Measurements from ENCODE around the gene RSPH6A. TPM values are rescaled to one million over a fixed set of nuclear protein-coding genes. Genes with fewer than 3 reads are reported as not detected.

Gene RSPH6A
- polyA plus RNA-seq, 1 donor (not counting 4 experiments of a cell fraction or from before 2014, with no cell fraction given) = not detected

DNA sequence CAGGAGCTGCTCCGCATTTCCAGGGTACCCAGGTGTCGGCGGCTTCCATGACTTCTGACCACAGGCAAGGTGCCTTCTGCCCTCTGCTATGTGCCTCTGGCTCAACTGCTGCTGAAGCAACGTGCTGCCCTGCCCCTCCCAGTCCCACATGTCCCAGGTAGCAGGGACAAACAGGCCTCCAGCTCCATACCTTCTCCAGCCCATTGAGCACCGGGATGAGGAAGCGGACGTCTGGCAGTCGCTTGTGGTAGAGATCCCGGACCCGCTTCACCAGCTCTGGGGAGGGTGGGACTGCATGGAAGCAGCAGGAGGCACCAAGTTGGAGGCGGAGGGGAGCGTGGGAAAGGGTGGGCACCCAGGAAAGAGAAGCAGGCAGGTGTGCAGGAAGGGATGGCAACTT, 8.1 kb upstream of the RSPH6A start:
- dilution Hi-C loops (cut with MboI; ENCODE audit: extremely low pct_ligation_motif_present, low sequenced_read_pairs) = no loop called here
- Histone ChIP-seq H3K4me2 (ENCODE audit: control insufficient read depth, extremely low read depth, insufficient read depth, low read depth, low read length) (no peak overlapping the region), H3K27me3 (ENCODE audit: control insufficient read depth, extremely low read depth, insufficient read depth, low read length) (no peaks in the 10 kb centered on the region), H3K9me3 (ENCODE audit: control insufficient read depth, low read depth, low read length) (no peaks in the 10 kb centered on the region), H3K4me1 (ENCODE audit: control insufficient read depth, extremely low read depth, insufficient read depth, low read length) (peaks cover 11% of the 10 kb centered on the region), H3K9ac (ENCODE audit: control insufficient read depth, extremely low read depth, insufficient read depth, low read length) (no peak overlapping the region), H3K36me3 (ENCODE audit: control insufficient read depth in 2 of 2, extremely low read depth in 1 of 2, insufficient read depth in 2 of 2, low read length in 2 of 2) (peaks cover 28 to 32% of the 10 kb centered on the region in 2 experiments), H4K20me1 (ENCODE audit: control insufficient read depth, extremely low read depth, insufficient read depth, low read length) (no peaks in the 10 kb centered on the region), H3K79me2 (ENCODE audit: control insufficient read depth, insufficient read depth, low read length) (no peaks in the 10 kb centered on the region), H3K9me1 (ENCODE audit: control insufficient read depth, extremely low read depth, insufficient read depth, low read length) (peaks cover 3% of the 10 kb centered on the region), H3K4me3 (ENCODE audit: control insufficient read depth in 2 of 3, extremely low read depth in 1 of 3, insufficient read depth in 2 of 3, low read depth in 1 of 3, low read length in 3 of 3) (no peak overlapping the region), H2AFZ (ENCODE audit: control insufficient read depth, low read length) (no peak overlapping the region), H3K27ac (ENCODE audit: control insufficient read depth, insufficient read depth, low read length) (no peak overlapping the region)
- no peak for FAIRE-seq
- DNase-seq (ENCODE audit: low read depth, low spot score) = no peak
- TF ChIP-seq, protein P1, sequence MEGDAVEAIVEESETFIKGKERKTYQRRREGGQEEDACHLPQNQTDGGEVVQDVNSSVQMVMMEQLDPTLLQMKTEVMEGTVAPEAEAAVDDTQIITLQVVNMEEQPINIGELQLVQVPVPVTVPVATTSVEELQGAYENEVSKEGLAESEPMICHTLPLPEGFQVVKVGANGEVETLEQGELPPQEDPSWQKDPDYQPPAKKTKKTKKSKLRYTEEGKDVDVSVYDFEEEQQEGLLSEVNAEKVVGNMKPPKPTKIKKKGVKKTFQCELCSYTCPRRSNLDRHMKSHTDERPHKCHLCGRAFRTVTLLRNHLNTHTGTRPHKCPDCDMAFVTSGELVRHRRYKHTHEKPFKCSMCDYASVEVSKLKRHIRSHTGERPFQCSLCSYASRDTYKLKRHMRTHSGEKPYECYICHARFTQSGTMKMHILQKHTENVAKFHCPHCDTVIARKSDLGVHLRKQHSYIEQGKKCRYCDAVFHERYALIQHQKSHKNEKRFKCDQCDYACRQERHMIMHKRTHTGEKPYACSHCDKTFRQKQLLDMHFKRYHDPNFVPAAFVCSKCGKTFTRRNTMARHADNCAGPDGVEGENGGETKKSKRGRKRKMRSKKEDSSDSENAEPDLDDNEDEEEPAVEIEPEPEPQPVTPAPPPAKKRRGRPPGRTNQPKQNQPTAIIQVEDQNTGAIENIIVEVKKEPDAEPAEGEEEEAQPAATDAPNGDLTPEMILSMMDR (optimal IDR thresholded peaks at IDR 0.05 in 1 of 3, IDR thresholded peaks at IDR 0.05 in 1 of 3, conservative IDR thresholded peaks at IDR 0.05 in 1 of 3; ENCODE audit: extremely low read depth in 1 of 3, insufficient read depth in 2 of 3, low read length in 3 of 3) = no peak
- no peak for TF ChIP-seq EZH2 (IDR thresholded peaks at IDR 0.05; ENCODE audit: low read length)

DNA sequence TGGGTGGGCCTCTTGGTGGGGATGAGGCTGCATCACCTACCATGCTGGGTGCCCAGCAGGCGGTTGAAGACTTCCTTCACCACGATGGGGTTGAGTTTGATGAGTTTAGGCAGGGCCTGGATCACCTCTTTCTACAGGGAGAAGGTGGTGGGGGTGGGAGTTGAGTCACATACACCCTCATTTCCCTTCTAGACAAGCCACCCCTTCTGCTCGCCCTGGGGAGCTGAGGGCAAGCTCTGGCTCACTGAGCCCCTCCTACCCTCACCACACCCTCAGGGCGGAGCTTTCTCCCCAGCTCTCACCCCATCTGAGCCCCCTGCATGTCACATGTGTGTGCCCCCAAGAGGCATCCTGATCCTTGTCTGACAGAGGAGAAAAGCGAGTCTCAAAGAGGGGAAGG, 7.6 kb upstream of the RSPH6A start:
- Histone ChIP-seq H3K9me3 (ENCODE audit: control insufficient read depth, low read depth, low read length) (no peaks in the 10 kb centered on the region), H3K36me3 (ENCODE audit: control insufficient read depth in 2 of 2, extremely low read depth in 1 of 2, insufficient read depth in 2 of 2, low read length in 2 of 2) (peaks cover 24 to 33% of the 10 kb centered on the region in 2 experiments), H2AFZ (ENCODE audit: control insufficient read depth, low read length) (no peak overlapping the region), H3K27ac (ENCODE audit: control insufficient read depth, insufficient read depth, low read length) (no peak overlapping the region), H3K4me1 (ENCODE audit: control insufficient read depth, extremely low read depth, insufficient read depth, low read length) (peaks cover 13% of the 10 kb centered on the region), H3K9ac (ENCODE audit: control insufficient read depth, extremely low read depth, insufficient read depth, low read length) (no peak overlapping the region), H3K4me2 (ENCODE audit: control insufficient read depth, extremely low read depth, insufficient read depth, low read depth, low read length) (no peak overlapping the region), H3K27me3 (ENCODE audit: control insufficient read depth, extremely low read depth, insufficient read depth, low read length) (no peaks in the 10 kb centered on the region), H4K20me1 (ENCODE audit: control insufficient read depth, extremely low read depth, insufficient read depth, low read length) (no peaks in the 10 kb centered on the region), H3K9me1 (ENCODE audit: control insufficient read depth, extremely low read depth, insufficient read depth, low read length) (peaks cover 3% of the 10 kb centered on the region), H3K79me2 (ENCODE audit: control insufficient read depth, insufficient read depth, low read length) (no peaks in the 10 kb centered on the region), H3K4me3 (ENCODE audit: control insufficient read depth in 2 of 3, extremely low read depth in 1 of 3, insufficient read depth in 2 of 3, low read depth in 1 of 3, low read length in 3 of 3) (no peak overlapping the region)
- no peak for FAIRE-seq
- dilution Hi-C loops (cut with MboI; ENCODE audit: extremely low pct_ligation_motif_present, low sequenced_read_pairs) = no loop called here
- TF ChIP-seq, protein P1 (optimal IDR thresholded peaks at IDR 0.05 in 1 of 3, IDR thresholded peaks at IDR 0.05 in 1 of 3, conservative IDR thresholded peaks at IDR 0.05 in 1 of 3; ENCODE audit: extremely low read depth in 1 of 3, insufficient read depth in 2 of 3, low read length in 3 of 3) = no peak
- no peak for TF ChIP-seq EZH2 (IDR thresholded peaks at IDR 0.05; ENCODE audit: low read length)
- no peak for DNase-seq (ENCODE audit: low read depth, low spot score)

Measured in keratinocyte (primary cell).